Adrenal gland (tissue), 5 donors: ENCODE results near the gene GPR35.

Experiments used
- POLR2A ChIP-seq, 2 donors: fragments of 450-650 bp; IDR thresholded peaks; one replicate each; pipeline ENCODE4 v1.6.1; 2017; ENCODE audit warnings: antibody characterized with exemption in 2 of 2, mild to moderate bottlenecking in 2 of 2, moderate library complexity in 1 of 2
- TF ChIP-seq, protein P1 (sequence below), 6 experiments: fragments of 450-650 bp in 4 of 6; fragments of 200-600 bp in 2 of 6; sonication (generic) in 1 of 6; IDR thresholded peaks; 1 replicate in 5 of 6; 2 replicates in 1 of 6; pipeline versions ENCODE4 v1.5.1 to v1.8.0; 2016 to 2021; ENCODE audit warnings: antibody characterized with exemption in 6 of 6, mild to moderate bottlenecking in 2 of 6, moderate library complexity in 1 of 6
- donor health status: DM: no; HTN: no; CAD: no.

- TF ChIP-seq, protein P1, sequence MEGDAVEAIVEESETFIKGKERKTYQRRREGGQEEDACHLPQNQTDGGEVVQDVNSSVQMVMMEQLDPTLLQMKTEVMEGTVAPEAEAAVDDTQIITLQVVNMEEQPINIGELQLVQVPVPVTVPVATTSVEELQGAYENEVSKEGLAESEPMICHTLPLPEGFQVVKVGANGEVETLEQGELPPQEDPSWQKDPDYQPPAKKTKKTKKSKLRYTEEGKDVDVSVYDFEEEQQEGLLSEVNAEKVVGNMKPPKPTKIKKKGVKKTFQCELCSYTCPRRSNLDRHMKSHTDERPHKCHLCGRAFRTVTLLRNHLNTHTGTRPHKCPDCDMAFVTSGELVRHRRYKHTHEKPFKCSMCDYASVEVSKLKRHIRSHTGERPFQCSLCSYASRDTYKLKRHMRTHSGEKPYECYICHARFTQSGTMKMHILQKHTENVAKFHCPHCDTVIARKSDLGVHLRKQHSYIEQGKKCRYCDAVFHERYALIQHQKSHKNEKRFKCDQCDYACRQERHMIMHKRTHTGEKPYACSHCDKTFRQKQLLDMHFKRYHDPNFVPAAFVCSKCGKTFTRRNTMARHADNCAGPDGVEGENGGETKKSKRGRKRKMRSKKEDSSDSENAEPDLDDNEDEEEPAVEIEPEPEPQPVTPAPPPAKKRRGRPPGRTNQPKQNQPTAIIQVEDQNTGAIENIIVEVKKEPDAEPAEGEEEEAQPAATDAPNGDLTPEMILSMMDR (IDR thresholded peaks at IDR 0.05) = no peak
- TF ChIP-seq POLR2A (IDR thresholded peaks at IDR 0.05) = no peak
Measured at GRCh38 chr2:240582781-240583180, 42.5 kb upstream of the GPR35 start.
